Trophoblast cell (in vitro differentiated cells and primary cell): ENCODE measurements around the gene OGDH.

Source experiments
- DNase-seq, 2 donors: peaks; one replicate each; pipeline ENCODE4 v3.0.0-alpha.2; 2016
- H2AFZ ChIP-seq: 2 replicates; pipeline ENCODE4 v1.6.1; 2013; ENCODE audit warnings: low read length, moderate library complexity, mild to moderate bottlenecking; ENCODE audit not compliant: insufficient read depth, poor library complexity
- H2AK5ac ChIP-seq: 2 replicates; pipeline ENCODE4 v1.6.1; 2013; ENCODE audit warnings: mild to moderate bottlenecking, low read length
- H2BK120ac ChIP-seq: 2 replicates; pipeline ENCODE4 v1.6.1; 2013; ENCODE audit warnings: low read length, mild to moderate bottlenecking, moderate library complexity; ENCODE audit not compliant: insufficient read depth, poor library complexity
- H2BK12ac ChIP-seq: 2 replicates; pipeline ENCODE4 v1.6.1; 2013; ENCODE audit warnings: mild to moderate bottlenecking, low read length, moderate library complexity
- H2BK5ac ChIP-seq: 2 replicates; pipeline ENCODE4 v1.6.1; 2013; ENCODE audit warnings: low read length, low read depth, moderate library complexity, mild to moderate bottlenecking; ENCODE audit not compliant: poor library complexity
- H3K14ac ChIP-seq: 2 replicates; pipeline ENCODE4 v1.6.1; 2013; ENCODE audit warnings: mild to moderate bottlenecking, low read length
- H3K18ac ChIP-seq: 2 replicates; pipeline ENCODE4 v1.6.1; 2013; ENCODE audit warnings: mild to moderate bottlenecking, low read length
- H3K23ac ChIP-seq: 2 replicates; pipeline ENCODE4 v1.6.1; 2013; ENCODE audit warnings: low read length
- H3K27ac ChIP-seq: 2 replicates; pipeline ENCODE4 v1.5.1; 2013; ENCODE audit warnings: low read depth, mild to moderate bottlenecking, inconsistent platforms, low read length, moderate library complexity
- H3K27me3 ChIP-seq: 2 replicates; pipeline ENCODE4 v1.6.1; 2013; ENCODE audit warnings: inconsistent platforms, mild to moderate bottlenecking, low read length, moderate library complexity; ENCODE audit not compliant: insufficient read depth
- H3K36me3 ChIP-seq, 2 experiments: 1 replicate in 1 of 2; 2 replicates in 1 of 2; pipeline ENCODE4 v1.6.1; 2013; ENCODE audit warnings: low read length in 2 of 2, mild to moderate bottlenecking in 2 of 2, moderate library complexity in 1 of 2; ENCODE audit not compliant: insufficient read depth in 2 of 2, control insufficient read depth in 1 of 2
- H3K4ac ChIP-seq: 2 replicates; pipeline ENCODE4 v1.6.1; 2013; ENCODE audit warnings: low read depth, mild to moderate bottlenecking, low read length, moderate library complexity
- H3K4me1 ChIP-seq, 2 experiments: 1 replicate in 1 of 2; 2 replicates in 1 of 2; pipeline ENCODE4 v1.6.1; 2013; ENCODE audit warnings: low read length in 2 of 2, mild to moderate bottlenecking in 2 of 2, moderate library complexity in 1 of 2; ENCODE audit not compliant: insufficient read depth in 2 of 2, control insufficient read depth in 1 of 2
- H3K4me2 ChIP-seq: 2 replicates; pipeline ENCODE4 v1.6.1; 2013; ENCODE audit warnings: inconsistent platforms, mild to moderate bottlenecking, low read length, moderate library complexity
- H3K4me3 ChIP-seq: 2 replicates; pipeline ENCODE4 v1.5.1; 2013; ENCODE audit warnings: mild to moderate bottlenecking, low read depth, low read length, inconsistent platforms
- H3K79me1 ChIP-seq: one replicate; pipeline ENCODE4 v1.6.1; 2013; ENCODE audit warnings: low read length
- H3K79me2 ChIP-seq: 2 replicates; pipeline ENCODE4 v1.6.1; 2013; ENCODE audit warnings: low read length, mild to moderate bottlenecking; ENCODE audit not compliant: control insufficient read depth, insufficient read depth, poor library complexity
- H3K9ac ChIP-seq: 2 replicates; pipeline ENCODE4 v1.6.1; 2013; ENCODE audit warnings: mild to moderate bottlenecking, low read length
- H3K9me3 ChIP-seq: 2 replicates; pipeline ENCODE4 v1.6.1; 2013; ENCODE audit warnings: low read depth, mild to moderate bottlenecking, control low read depth, inconsistent platforms, low read length; ENCODE audit not compliant: insufficient read depth
- H4K12ac ChIP-seq: 2 replicates; pipeline ENCODE4 v1.6.1; 2013; ENCODE audit warnings: low read depth, mild to moderate bottlenecking, low read length, moderate library complexity
- H4K8ac ChIP-seq: 2 replicates; pipeline ENCODE4 v1.6.1; 2013; ENCODE audit warnings: low read depth, mild to moderate bottlenecking, low read length, moderate library complexity
- H4K91ac ChIP-seq: one replicate; pipeline ENCODE4 v1.6.1; 2013; ENCODE audit warnings: low read depth, mild to moderate bottlenecking, low read length, moderate library complexity
- WGBS: extraction: QIAGEN DNeasy Blood & Tissue Kit; methylation state at CpG from one replicate; pipeline ENCODE4 v1.1.7; 2013; ENCODE audit warnings: missing lambda C conversion rate; ENCODE audit not compliant: insufficient read length, insufficient coverage; ENCODE audit errors: extremely low coverage; 5-methylcytosine and 5-hydroxymethylcytosine counted together

OGDH gene

GRCh38 chr7:44626620-44627019 is 20.2 kb downstream of the OGDH start:
- H2AK5ac ChIP-seq: no peak overlapping the region
- no peaks in the 10 kb centered on the region for H3K9me3 ChIP-seq
- peaks cover 4 to 6% of the 10 kb centered on the region in 2 experiments for H3K4me1 ChIP-seq
- H3K4me3 ChIP-seq: no peak overlapping the region
- H3K4me2 ChIP-seq: no peak overlapping the region
- H4K8ac ChIP-seq: no peak overlapping the region
- no peak overlapping the region for H2AFZ ChIP-seq
- no peak overlapping the region for H4K12ac ChIP-seq
- H3K79me1 ChIP-seq: no peaks in the 10 kb centered on the region
- peaks cover 31 to 38% of the 10 kb centered on the region in 2 experiments for H3K36me3 ChIP-seq
- peaks cover 5% of the 10 kb centered on the region for H3K79me2 ChIP-seq
- no peaks in the 10 kb centered on the region for H3K27me3 ChIP-seq
- H3K14ac ChIP-seq: no peak overlapping the region
- no peak overlapping the region for H4K91ac ChIP-seq
- no peak overlapping the region for H2BK120ac ChIP-seq
- no peak overlapping the region for H2BK5ac ChIP-seq
- DNase-seq: no peak
- no CpG with 5 or more reads among the region's 4 CpGs for WGBS
- no peak overlapping the region for H2BK12ac ChIP-seq
- H3K4ac ChIP-seq: no peak overlapping the region
- no peak overlapping the region for H3K27ac ChIP-seq
- no peak overlapping the region for H3K23ac ChIP-seq
- no peak overlapping the region for H3K9ac ChIP-seq
- no peak overlapping the region for H3K18ac ChIP-seq

- Histone ChIP-seq H2BK120ac (no peak overlapping the region), H2AFZ (no peak overlapping the region), H3K27me3 (no peaks in the 10 kb centered on the region), H4K91ac (no peak overlapping the region), H2BK5ac (no peak overlapping the region), H3K4me2 (no peak overlapping the region), H3K4ac (no peak overlapping the region), H3K36me3 (peaks cover 32 to 36% of the 10 kb centered on the region in 2 experiments), H3K9me3 (no peaks in the 10 kb centered on the region), H3K4me1 (peaks cover 0 to 2% of the 10 kb centered on the region in 2 experiments), H2BK12ac (no peak overlapping the region), H3K18ac (no peak overlapping the region), H4K8ac (no peak overlapping the region), H3K79me1 (no peaks in the 10 kb centered on the region), H4K12ac (no peak overlapping the region), H3K23ac (no peak overlapping the region), H3K79me2 (no peaks in the 10 kb centered on the region), H3K9ac (no peak overlapping the region), H3K14ac (no peak overlapping the region), H3K4me3 (no peak overlapping the region), H2AK5ac (no peak overlapping the region), H3K27ac (no peak overlapping the region)
- no CpG with 5 or more reads among the region's 13 CpGs for WGBS
- DNase-seq: no peak
Measured at GRCh38 chr7:44629829-44630522, 23.5 kb downstream of the OGDH start.

DNA sequence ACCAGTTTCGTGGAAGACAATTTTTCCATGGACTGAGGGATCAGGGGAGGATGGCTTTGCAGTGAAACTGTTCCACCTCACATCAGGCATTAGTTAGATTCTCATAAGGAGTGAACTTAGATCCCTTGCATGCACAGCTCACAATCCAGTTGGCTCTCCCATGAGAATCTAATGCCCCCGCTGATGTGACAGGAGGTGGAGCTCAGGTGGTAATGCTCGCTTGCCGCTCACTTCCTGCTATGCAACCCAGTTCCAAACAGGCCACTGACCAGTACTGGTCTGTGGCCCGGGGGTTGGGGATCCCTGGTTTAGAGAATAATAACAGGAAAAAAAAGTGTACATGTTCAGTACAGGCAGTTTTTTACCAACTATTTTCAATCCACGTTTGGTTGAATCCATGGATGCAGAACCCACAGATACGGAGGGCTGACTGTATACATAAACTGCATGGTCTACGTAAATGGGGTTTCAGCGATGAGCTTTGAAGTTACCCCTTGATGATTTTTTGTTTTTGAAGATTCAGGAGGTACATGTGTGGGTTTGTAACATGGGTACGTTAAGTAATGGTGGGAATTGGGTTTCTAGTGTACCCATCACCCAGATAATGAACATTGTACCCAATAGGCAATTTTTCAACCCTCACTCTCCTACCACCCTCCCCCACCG is 24.5 kb downstream of the OGDH start:
- peaks cover 0 to 2% of the 10 kb centered on the region in 2 experiments for H3K4me1 ChIP-seq
- H3K4me2 ChIP-seq: no peak overlapping the region
- no peak overlapping the region for H3K18ac ChIP-seq
- H3K9me3 ChIP-seq: no peaks in the 10 kb centered on the region
- H2AFZ ChIP-seq: no peak overlapping the region
- H4K91ac ChIP-seq: no peak overlapping the region
- H3K79me1 ChIP-seq: no peaks in the 10 kb centered on the region
- no peak overlapping the region for H3K27ac ChIP-seq
- no peak for DNase-seq
- H2BK120ac ChIP-seq: no peak overlapping the region
- H3K14ac ChIP-seq: no peak overlapping the region
- H3K4ac ChIP-seq: no peak overlapping the region
- H3K23ac ChIP-seq: no peak overlapping the region
- no peak overlapping the region for H2BK12ac ChIP-seq
- H2BK5ac ChIP-seq: no peak overlapping the region
- H3K79me2 ChIP-seq: no peaks in the 10 kb centered on the region
- H3K4me3 ChIP-seq: no peak overlapping the region
- H2AK5ac ChIP-seq: no peak overlapping the region
- H4K8ac ChIP-seq: no peak overlapping the region
- H4K12ac ChIP-seq: no peak overlapping the region
- H3K27me3 ChIP-seq: no peaks in the 10 kb centered on the region
- H3K9ac ChIP-seq: no peak overlapping the region
- peaks cover 27% of the 10 kb centered on the region in 2 experiments for H3K36me3 ChIP-seq
- WGBS: no CpG with 5 or more reads among the region's 11 CpGs

- Histone ChIP-seq H4K91ac (no peak overlapping the region), H3K4me1 (peaks cover 0 to 2% of the 10 kb centered on the region in 2 experiments), H3K4me3 (no peak overlapping the region), H2BK12ac (no peak overlapping the region), H2BK5ac (no peak overlapping the region), H3K79me1 (no peaks in the 10 kb centered on the region), H2AFZ (no peak overlapping the region), H3K9ac (no peak overlapping the region), H3K4ac (no peak overlapping the region), H3K9me3 (no peaks in the 10 kb centered on the region), H4K8ac (no peak overlapping the region), H3K27me3 (no peaks in the 10 kb centered on the region), H3K4me2 (no peak overlapping the region), H3K36me3 (peaks cover 28 to 29% of the 10 kb centered on the region in 2 experiments), H3K23ac (no peak overlapping the region), H3K18ac (no peak overlapping the region), H3K27ac (no peak overlapping the region), H3K79me2 (no peaks in the 10 kb centered on the region), H2BK120ac (no peak overlapping the region), H4K12ac (no peak overlapping the region), H3K14ac (no peak overlapping the region), H2AK5ac (no peak overlapping the region)
- WGBS: no CpG with 5 or more reads among the region's 6 CpGs
- no peak for DNase-seq
Measured at GRCh38 chr7:44631458-44632115, 25.2 kb downstream of the OGDH start.
